A375 (cell line): ENCODE results near the gene MISFA. TPM values are rescaled to one million over a fixed set of nuclear protein-coding genes. Genes with fewer than 3 reads are reported as not detected.

ENCODE experiments used
- total RNA-seq: library from RNA; depleted of rRNA; stranded (reverse); fragments of >200 nt; shearing (Covaris generic); gene quantifications from 2 replicates; pipeline ENCODE4 v1.2.3, GENCODE V29; 2014; rRNA removed

MISFA gene
- total RNA-seq, result not detected in 2 replicates

DNA sequence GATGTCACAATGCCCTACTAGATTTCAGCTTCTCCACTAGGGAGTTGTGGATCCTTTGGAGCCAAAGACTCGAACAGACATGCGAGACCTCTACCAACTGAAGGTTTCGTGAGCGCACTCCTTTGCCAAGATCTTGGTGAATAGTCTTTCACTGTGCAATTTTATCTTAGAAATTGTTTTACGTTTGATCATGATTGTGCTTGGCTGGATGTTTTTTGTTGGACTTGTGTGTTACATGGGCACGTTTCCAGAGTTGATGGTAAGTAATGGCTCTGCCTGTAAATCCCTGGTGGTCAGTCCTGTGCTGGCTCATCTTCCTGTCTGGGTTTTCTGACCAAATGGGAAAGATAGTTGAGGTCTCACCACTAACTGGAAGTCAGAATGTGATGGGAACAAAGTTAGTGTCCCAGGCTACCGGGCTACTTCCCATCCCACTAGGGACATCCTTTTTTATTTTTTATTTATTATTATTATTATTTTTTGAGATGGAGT lies at the start of gene MISFA:
TSS of gene MISFA (plus strand) at position 51 of the 492 bp plus-strand sequence. CDS start at position 191, 140 bp downstream.

DNA sequence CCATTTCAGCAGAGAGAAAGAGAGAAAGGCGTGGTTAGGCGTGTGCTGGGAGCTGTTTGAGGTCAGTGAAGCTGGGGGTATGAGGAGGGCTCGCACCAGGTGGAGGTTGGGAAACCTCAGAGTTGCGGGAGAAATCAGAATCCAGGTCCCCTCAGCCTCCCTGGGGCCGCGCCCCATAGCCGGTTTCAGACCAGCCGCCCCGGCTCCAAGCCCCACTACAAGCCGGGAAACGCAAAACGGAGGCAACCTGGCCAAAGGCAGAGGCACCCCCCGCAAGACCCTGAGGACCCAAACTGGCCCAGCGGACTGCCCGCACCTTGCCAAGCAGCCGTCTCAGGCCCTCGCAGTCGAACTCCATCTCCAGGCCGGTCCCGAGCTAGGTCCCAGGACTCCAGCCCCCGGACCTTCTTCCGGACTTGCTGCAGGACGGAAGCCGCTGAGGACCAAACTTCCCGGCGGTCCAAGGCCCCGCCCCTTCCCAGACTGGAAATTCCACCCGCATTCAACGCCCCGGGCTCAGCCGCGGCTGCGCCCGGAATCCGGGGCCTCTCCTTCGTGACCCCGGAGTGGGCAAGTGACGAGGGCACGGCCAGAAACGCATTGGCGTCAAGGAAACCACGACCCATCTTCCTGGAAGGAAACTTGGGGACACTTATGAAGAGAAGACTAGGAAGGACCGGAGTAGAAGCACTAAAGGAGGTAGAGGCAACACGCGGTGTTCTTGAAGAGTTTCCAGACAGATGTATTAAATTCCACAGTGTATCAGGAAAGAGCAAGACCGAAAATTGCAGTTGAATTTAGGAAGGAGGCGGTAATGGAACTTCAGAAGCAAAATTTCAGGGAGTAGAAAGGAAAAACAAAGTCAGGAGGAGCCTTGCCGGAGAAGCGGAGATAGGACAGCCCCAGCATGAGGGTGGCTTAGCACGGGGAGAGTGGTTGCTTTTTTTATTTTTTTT lies 11.0 kb upstream of the MISFA start, which contains the start of gene UEVLD:
TSS of gene UEVLD (minus strand) at position 438 of the 956 bp plus-strand sequence. CDS start at position 358, 80 bp downstream.

DNA sequence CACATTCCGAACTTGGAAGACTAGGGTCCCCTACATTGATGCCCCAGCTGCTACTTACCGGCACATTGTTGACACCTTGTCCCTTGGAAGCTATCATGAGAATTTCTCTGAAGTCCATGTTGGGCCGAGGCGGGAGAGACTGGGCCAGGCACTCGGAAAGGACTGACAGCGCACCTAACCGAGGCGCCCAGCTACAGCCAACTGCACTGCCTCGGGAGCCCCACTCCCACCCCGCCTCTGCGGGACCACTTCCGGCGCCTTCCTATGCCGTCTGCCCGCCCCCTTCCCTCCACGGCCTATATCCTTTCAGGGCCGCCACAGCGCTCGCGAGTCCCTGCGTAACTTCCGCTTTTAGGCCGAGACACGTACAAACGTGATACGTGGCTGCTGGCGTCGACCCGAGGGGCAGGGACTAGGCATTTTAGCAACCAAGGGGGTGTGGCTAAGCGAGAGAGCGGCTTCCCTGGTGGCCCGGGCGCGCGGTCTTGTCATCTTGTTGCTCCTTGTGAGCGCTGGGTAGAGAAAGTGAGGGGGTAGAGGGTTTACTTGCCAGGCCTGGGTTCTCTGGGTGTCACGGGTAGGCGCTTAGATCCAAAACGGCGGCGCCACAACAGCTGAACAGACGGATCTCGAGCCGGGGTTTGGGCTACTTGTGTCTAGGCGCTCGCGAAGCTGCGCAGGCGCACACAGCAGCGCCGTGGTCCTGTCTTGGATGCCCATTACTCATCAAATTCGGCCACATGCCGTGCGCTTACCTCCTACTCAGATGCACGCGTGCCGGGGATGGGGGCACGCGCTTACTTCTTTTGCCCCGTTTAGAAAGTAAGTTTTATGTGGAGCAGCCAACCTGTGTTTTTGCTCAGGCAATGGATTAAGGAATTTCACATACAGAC lies 34.8 kb downstream of the MISFA start, which contains the start of gene SPTY2D1:
TSS of gene SPTY2D1 (minus strand) at position 203 of the 893 bp plus-strand sequence. CDS start at position 118, 85 bp downstream.

Other genes starting within 250 kb of the MISFA start
- 465 and 518 TPM in 2 replicates for gene LDHA, start 205.2 kb upstream of the MISFA start, total RNA-seq
- 1.7 and 3.7 TPM in 2 replicates for gene LDHC, start 187.5 kb upstream of the MISFA start, total RNA-seq
- not detected in 2 replicates for gene LDHAL6A, start 143.9 kb upstream of the MISFA start, total RNA-seq
- gene TSG101, start 72.8 kb upstream of the MISFA start, total RNA-seq, result 68.1 and 84.3 TPM in 2 replicates
- 6.2 and 8.4 TPM in 2 replicates for gene UEVLD, start 11.1 kb upstream of the MISFA start, total RNA-seq
- 10.1 and 18.0 TPM in 2 replicates for gene SPTY2D1, start 34.6 kb downstream of the MISFA start, total RNA-seq
- gene TMEM86A, start 99.0 kb downstream of the MISFA start, total RNA-seq, result 0.88 and 1.4 TPM in 2 replicates
- gene IGSF22, start 126.4 kb downstream of the MISFA start, total RNA-seq, result not detected in 2 replicates
- gene PTPN5, start 192.0 kb downstream of the MISFA start, total RNA-seq, result not detected in 2 replicates